SK-N-SH (cell line): ENCODE measurements around the gene ADAMTS3. TPM values are rescaled to one million over a fixed set of nuclear protein-coding genes. Genes with fewer than 3 reads are reported as not detected.

Experiments used
- CTCF ChIA-PET: fragments of 300-600, 350-600 bp; formaldehyde crosslinking; extraction: SDS; loops from one replicate; lab custom pipeline; 2021; lab: Yijun Ruan, JAX
- POLR2A ChIA-PET: fragments of 350-600 bp; sonication (Branson Sonifier 250); formaldehyde crosslinking; extraction: SDS; loops from one replicate; lab custom pipeline; 2020; ENCODE audit warnings: antibody characterized with exemption, inconsistent platforms; lab: Yijun Ruan, JAX
- DNase-seq: peaks from one replicate; pipeline ENCODE4 v3.0.0; 2012
- H2AFZ ChIP-seq: fragments of 200-600 bp; sonication (generic); 2 replicates; pipeline ENCODE4 v1.8.1; 2016; ENCODE audit warnings: antibody characterized with exemption, mild to moderate bottlenecking, low read depth
- H3F3A ChIP-seq: fragments of 200-600 bp; sonication (generic); replicated peaks from 2 replicates; pipeline ENCODE3; 2016; ENCODE audit warnings: antibody characterized with exemption, mild to moderate bottlenecking; ENCODE audit not compliant: insufficient read depth
- H3K27ac ChIP-seq, 2 experiments: fragments of 200-500 bp in 1 of 2; fragments of 200-600 bp in 1 of 2; sonication (Bioruptor generic) in 1 of 2; sonication (generic), shearing (Covaris generic) in 1 of 2; 2 replicates each; pipeline versions ENCODE4 v1.5.1 to v1.6.1; 2014 to 2016; ENCODE audit warnings: low read depth in 2 of 2, inconsistent platforms in 1 of 2, low read length in 1 of 2, mild to moderate bottlenecking in 1 of 2, mixed read lengths in 1 of 2
- H3K27me3 ChIP-seq: fragments of 200-600 bp; sonication (generic), shearing (Covaris generic); 2 replicates; pipeline ENCODE4 v1.6.1; 2016; ENCODE audit warnings: mixed run types; ENCODE audit not compliant: insufficient read depth
- H3K36me3 ChIP-seq, 2 experiments: fragments of 200-500 bp in 1 of 2; fragments of 200-600 bp in 1 of 2; sonication (Bioruptor generic) in 1 of 2; sonication (generic) in 1 of 2; replicated peaks in 1 of 2; 2 replicates each; pipeline versions ENCODE3 to v1.5.1; 2014 to 2016; ENCODE audit warnings: low read length in 1 of 2, mild to moderate bottlenecking in 1 of 2; ENCODE audit not compliant: insufficient read depth in 2 of 2, control insufficient read depth in 1 of 2
- H3K4me1 ChIP-seq, 2 experiments: fragments of 200-500 bp in 1 of 2; fragments of 200-600 bp in 1 of 2; sonication (Bioruptor generic) in 1 of 2; sonication (generic), shearing (Covaris generic) in 1 of 2; 2 replicates each; pipeline versions ENCODE4 v1.5.1 to v1.6.1; 2014 to 2016; ENCODE audit warnings: low read depth in 1 of 2, low read length in 1 of 2, mixed run types in 1 of 2; ENCODE audit not compliant: insufficient read depth in 2 of 2, control insufficient read depth in 1 of 2
- H3K4me2 ChIP-seq: fragments of 200-600 bp; sonication (generic), shearing (Covaris generic); 2 replicates; pipeline ENCODE4 v1.6.1; 2017; ENCODE audit warnings: mixed run types
- H3K4me3 ChIP-seq, 2 experiments: fragments of 200-500 bp in 1 of 2; fragments of 200-600 bp in 1 of 2; sonication (Bioruptor generic) in 1 of 2; sonication (generic), shearing (Covaris generic) in 1 of 2; 2 replicates each; pipeline versions ENCODE4 v1.5.1 to v1.8.1; 2014 to 2016; ENCODE audit warnings: low read depth in 2 of 2, inconsistent platforms in 1 of 2, low read length in 1 of 2, mild to moderate bottlenecking in 1 of 2, mixed read lengths in 1 of 2, moderate library complexity in 1 of 2
- H3K79me2 ChIP-seq: fragments of 200-600 bp; sonication (generic); 2 replicates; pipeline ENCODE4 v1.8.1; 2017; ENCODE audit warnings: mild to moderate bottlenecking; ENCODE audit not compliant: insufficient read depth
- H3K9ac ChIP-seq: fragments of 200-600 bp; sonication (generic); 2 replicates; pipeline ENCODE4 v1.6.1; 2017; ENCODE audit warnings: mixed run types
- H3K9me2 ChIP-seq: fragments of 200-600 bp; sonication (generic); 2 replicates; pipeline ENCODE4 v1.6.1; 2017; ENCODE audit warnings: mixed run types
- H3K9me3 ChIP-seq: fragments of 200-600 bp; sonication (generic); 2 replicates; pipeline ENCODE4 v1.6.1; 2017; ENCODE audit warnings: mixed run types, mild to moderate bottlenecking, moderate library complexity
- H4K20me1 ChIP-seq: fragments of 200-600 bp; sonication (generic); 2 replicates; pipeline ENCODE4 v1.6.1; 2017; ENCODE audit warnings: mild to moderate bottlenecking, mixed run types; ENCODE audit not compliant: insufficient read depth
- CHD2 ChIP-seq: fragments of 150-350 bp; IDR thresholded peaks from 2 replicates; pipeline ENCODE4 v1.6.1; 2018; ENCODE audit warnings: low read length; ENCODE audit not compliant: partially characterized antibody
- FOSL2 ChIP-seq: IDR thresholded peaks from 2 replicates; pipeline ENCODE4 v1.4.0; 2012; ENCODE audit warnings: low read depth, mild to moderate bottlenecking, moderate library complexity, borderline replicate concordance
- FOXJ3 ChIP-seq: sonication (generic); formaldehyde crosslinking; IDR thresholded peaks from 2 replicates; pipeline ENCODE4 v1.5.1; 2020; ENCODE audit warnings: mild to moderate bottlenecking, missing genetic modification reagents
- GABPA ChIP-seq: IDR thresholded peaks from 2 replicates; pipeline ENCODE4 v1.4.0; 2012; ENCODE audit warnings: low read depth, mild to moderate bottlenecking
- NFIC ChIP-seq: IDR thresholded peaks from 2 replicates; pipeline ENCODE4 v1.4.0; 2012; ENCODE audit warnings: borderline replicate concordance
- RCOR1 ChIP-seq: fragments of 150-350 bp; IDR thresholded peaks from 2 replicates; pipeline ENCODE4 v1.6.1; 2017; ENCODE audit warnings: antibody characterized with exemption, low read length
- RFX5 ChIP-seq: IDR thresholded peaks from 2 replicates; pipeline ENCODE4 v1.6.1; 2012; ENCODE audit warnings: mild to moderate bottlenecking, improper control_type of control experiment, low read length
- RXRA ChIP-seq: IDR thresholded peaks from 2 replicates; pipeline ENCODE4 v1.4.0; 2012; ENCODE audit warnings: low read depth, mild to moderate bottlenecking, borderline replicate concordance
- SIN3A ChIP-seq: IDR thresholded peaks from 2 replicates; pipeline ENCODE4 v1.6.1; 2012; ENCODE audit warnings: low read depth, mild to moderate bottlenecking, low read length, moderate library complexity, borderline replicate concordance
- SMC3 ChIP-seq: IDR thresholded peaks from 2 replicates; pipeline ENCODE4 v1.6.1; 2012; ENCODE audit warnings: low read depth, low read length, improper control_type of control experiment
- TAF1 ChIP-seq: IDR thresholded peaks from 2 replicates; pipeline ENCODE4 v1.6.1; 2012; ENCODE audit warnings: low read depth, mild to moderate bottlenecking, low read length, moderate library complexity, borderline replicate concordance
- TCF12 ChIP-seq: IDR thresholded peaks from 2 replicates; pipeline ENCODE4 v1.4.0; 2012
- YY1 ChIP-seq: IDR thresholded peaks from 2 replicates; pipeline ENCODE4 v1.4.0; 2012; ENCODE audit warnings: low read depth, mild to moderate bottlenecking
- WGBS: methylation state at CpG from one replicate; pipeline ENCODE4 v1.1.6; 2017; ENCODE audit warnings: low lambda C conversion rate; 5-methylcytosine and 5-hydroxymethylcytosine counted together
- polyA plus RNA-seq, 3 experiments: library from polyadenylated mRNA; depleted of rRNA; stranded (reverse); fragments of >200 nt; gene quantifications; 2 replicates each; pipeline ENCODE4 v1.2.3, GENCODE V29; 2012
- TF ChIP-seq, protein P1 (sequence below): IDR thresholded peaks from 2 replicates; pipeline ENCODE4 v1.6.1; 2012; ENCODE audit warnings: mild to moderate bottlenecking, low read depth, low read length, moderate library complexity

The ADAMTS3 gene
- polyA plus RNA-seq, 1 of the 3 experiments (the other 2 are of a cell fraction): 0.99 TPM

DNA sequence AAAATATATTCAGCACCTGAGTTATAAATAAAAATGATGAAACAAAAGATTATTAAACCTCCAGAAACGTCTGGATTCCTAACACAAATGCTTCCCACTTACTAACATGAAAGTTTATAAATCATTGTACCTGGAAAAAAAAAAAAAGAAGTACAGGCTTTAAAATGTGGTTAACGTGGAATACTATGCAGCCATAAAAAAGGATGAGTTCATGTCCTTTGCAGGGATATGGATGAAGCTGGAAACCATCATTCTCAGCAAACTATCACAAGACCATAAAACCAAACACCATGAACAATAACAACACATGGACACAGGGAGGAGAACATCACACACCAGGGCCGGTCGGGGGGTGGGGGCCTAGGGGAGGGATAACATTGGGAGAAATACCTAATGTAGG lies 160.5 kb downstream of the ADAMTS3 start:
- ChIA-PET POLR2A (no interaction called here), CTCF (interaction anchor here (2.1 kb wide), 1 partner anchor 10 kb away, joined by 4 read pairs; no protein-coding TSS in a partner anchor)
- no peaks in the 10 kb centered on the region for H3F3A ChIP-seq
- H3K9me2 ChIP-seq: no peaks in the 10 kb centered on the region
- no peaks in the 10 kb centered on the region for H3K79me2 ChIP-seq
- H3K9ac ChIP-seq: no peak overlapping the region
- no peak for DNase-seq
- 65% methylated on average over 4 of the region's 4 CpGs for WGBS
- H3K27me3 ChIP-seq: no peaks in the 10 kb centered on the region
- no peaks in the 10 kb centered on the region for H3K9me3 ChIP-seq
- no peaks in the 10 kb centered on the region for H3K36me3 ChIP-seq
- no peaks in the 10 kb centered on the region; a peak in 1 of 4 replicates for H3K4me1 ChIP-seq
- H2AFZ ChIP-seq: no peak overlapping the region
- no peak overlapping the region for H3K27ac ChIP-seq
- no peak overlapping the region for H3K4me2 ChIP-seq
- TF ChIP-seq SIN3A: no peak
- TF ChIP-seq RXRA: no peak
- TF ChIP-seq GABPA: no peak
- no peak for TF ChIP-seq RCOR1
- TF ChIP-seq SMC3: no peak
- no peak for TF ChIP-seq FOSL2
- no peak for TF ChIP-seq TAF1
- TF ChIP-seq RFX5: no peak
- no peak for TF ChIP-seq CHD2
- TF ChIP-seq TCF12: no peak
- TF ChIP-seq FOXJ3 (CRISPR knock-in tag): no peak
- no peak for TF ChIP-seq NFIC
- TF ChIP-seq, protein P1, sequence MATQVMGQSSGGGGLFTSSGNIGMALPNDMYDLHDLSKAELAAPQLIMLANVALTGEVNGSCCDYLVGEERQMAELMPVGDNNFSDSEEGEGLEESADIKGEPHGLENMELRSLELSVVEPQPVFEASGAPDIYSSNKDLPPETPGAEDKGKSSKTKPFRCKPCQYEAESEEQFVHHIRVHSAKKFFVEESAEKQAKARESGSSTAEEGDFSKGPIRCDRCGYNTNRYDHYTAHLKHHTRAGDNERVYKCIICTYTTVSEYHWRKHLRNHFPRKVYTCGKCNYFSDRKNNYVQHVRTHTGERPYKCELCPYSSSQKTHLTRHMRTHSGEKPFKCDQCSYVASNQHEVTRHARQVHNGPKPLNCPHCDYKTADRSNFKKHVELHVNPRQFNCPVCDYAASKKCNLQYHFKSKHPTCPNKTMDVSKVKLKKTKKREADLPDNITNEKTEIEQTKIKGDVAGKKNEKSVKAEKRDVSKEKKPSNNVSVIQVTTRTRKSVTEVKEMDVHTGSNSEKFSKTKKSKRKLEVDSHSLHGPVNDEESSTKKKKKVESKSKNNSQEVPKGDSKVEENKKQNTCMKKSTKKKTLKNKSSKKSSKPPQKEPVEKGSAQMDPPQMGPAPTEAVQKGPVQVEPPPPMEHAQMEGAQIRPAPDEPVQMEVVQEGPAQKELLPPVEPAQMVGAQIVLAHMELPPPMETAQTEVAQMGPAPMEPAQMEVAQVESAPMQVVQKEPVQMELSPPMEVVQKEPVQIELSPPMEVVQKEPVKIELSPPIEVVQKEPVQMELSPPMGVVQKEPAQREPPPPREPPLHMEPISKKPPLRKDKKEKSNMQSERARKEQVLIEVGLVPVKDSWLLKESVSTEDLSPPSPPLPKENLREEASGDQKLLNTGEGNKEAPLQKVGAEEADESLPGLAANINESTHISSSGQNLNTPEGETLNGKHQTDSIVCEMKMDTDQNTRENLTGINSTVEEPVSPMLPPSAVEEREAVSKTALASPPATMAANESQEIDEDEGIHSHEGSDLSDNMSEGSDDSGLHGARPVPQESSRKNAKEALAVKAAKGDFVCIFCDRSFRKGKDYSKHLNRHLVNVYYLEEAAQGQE: no peak
- no peak overlapping the region for H3K4me3 ChIP-seq
- H4K20me1 ChIP-seq: no peaks in the 10 kb centered on the region

DNA sequence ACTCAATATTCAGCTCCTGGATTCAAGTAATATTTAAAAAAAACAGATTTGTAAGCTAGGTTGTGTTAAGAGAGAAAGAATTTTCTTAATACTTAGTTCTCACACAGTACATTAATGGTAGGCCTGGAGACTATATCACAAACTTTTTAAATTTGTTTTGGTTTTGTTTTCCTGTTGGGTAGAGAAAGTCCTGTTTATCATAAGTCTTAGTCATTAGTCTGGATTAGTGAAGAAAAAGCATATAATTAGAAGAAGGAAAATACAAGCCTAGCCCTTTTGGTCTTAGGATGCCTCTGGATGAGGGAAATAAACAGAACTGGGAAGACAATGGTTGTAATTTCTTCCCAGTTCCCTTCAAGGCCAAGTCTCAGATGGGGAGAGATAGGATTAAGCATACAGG lies 163.6 kb downstream of the ADAMTS3 start:
- no peak for DNase-seq
- no peaks in the 10 kb centered on the region for H3K27me3 ChIP-seq
- H3K36me3 ChIP-seq: no peaks in the 10 kb centered on the region
- H3K9me3 ChIP-seq: no peaks in the 10 kb centered on the region
- no peak overlapping the region for H3K27ac ChIP-seq
- H3K4me1 ChIP-seq: no peaks in the 10 kb centered on the region; a peak in 1 of 4 replicates
- ChIA-PET POLR2A (no interaction called here), CTCF (no interaction called here)
- no peak overlapping the region for H3K4me3 ChIP-seq
- no peak overlapping the region for H3K9ac ChIP-seq
- no peaks in the 10 kb centered on the region for H3K9me2 ChIP-seq
- H3F3A ChIP-seq: no peaks in the 10 kb centered on the region
- H3K79me2 ChIP-seq: no peaks in the 10 kb centered on the region
- no peak overlapping the region for H3K4me2 ChIP-seq
- no peak overlapping the region for H2AFZ ChIP-seq
- no peaks in the 10 kb centered on the region for H4K20me1 ChIP-seq
- TF ChIP-seq YY1 (no peak), SIN3A (no peak), TCF12 (no peak)
